ENCODE data around the gene ERP29.
"Not testable (repeated sequence)": the region's sequence is repeated elsewhere in the genome, so short reads cannot be mapped to it uniquely, and the experiment has no call there.

ERP29 gene

GRCh38 chr12:112005419-112006395 lies 7.5 kb upstream of the ERP29 start:
- DNase-seq = peak; percentile 52

GRCh38 chr12:112007945-112008344 lies 5.3 kb upstream of the ERP29 start:
- no peak for DNase-seq

DNA sequence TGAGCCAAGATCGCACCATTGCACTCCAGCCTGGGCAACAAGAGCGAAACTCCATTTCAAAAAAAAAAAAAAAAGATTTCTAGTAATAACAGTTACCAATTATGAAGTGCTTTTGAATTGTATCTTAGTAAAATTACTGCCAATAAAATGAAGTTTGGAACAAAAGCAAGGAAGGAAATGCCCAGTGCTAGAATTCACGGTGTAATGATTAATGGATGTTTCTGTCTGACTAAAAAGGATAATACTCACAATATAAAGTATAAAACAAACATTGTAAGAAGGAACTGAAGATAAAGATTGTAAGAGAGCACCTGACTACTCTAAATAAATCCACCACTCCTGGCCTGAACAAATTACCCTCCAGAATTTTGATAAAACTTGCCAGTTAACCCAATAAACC lies 4.3 kb upstream of the ERP29 start:
- DNase-seq = no peak

DNA sequence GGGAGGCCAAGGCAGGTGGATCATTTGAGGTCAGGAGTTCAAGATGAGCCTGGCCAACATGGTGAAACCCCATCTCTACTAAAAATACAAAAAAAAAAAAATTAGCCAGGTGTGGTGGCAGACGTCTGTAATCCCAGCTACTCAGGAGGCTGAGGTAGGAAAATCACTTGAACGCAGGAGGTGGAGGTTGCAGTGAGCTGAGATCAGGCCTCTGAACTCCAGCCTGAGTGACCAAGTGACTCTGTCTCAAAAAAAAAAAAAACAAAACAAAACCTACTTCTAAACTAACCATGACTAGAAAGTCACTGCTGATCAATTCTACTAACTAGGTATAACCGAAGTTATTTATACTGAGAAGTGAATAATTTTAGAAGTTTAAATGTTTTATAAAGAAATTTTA lies 3.6 kb upstream of the ERP29 start:
- not testable (repeated sequence) for DNase-seq

DNA sequence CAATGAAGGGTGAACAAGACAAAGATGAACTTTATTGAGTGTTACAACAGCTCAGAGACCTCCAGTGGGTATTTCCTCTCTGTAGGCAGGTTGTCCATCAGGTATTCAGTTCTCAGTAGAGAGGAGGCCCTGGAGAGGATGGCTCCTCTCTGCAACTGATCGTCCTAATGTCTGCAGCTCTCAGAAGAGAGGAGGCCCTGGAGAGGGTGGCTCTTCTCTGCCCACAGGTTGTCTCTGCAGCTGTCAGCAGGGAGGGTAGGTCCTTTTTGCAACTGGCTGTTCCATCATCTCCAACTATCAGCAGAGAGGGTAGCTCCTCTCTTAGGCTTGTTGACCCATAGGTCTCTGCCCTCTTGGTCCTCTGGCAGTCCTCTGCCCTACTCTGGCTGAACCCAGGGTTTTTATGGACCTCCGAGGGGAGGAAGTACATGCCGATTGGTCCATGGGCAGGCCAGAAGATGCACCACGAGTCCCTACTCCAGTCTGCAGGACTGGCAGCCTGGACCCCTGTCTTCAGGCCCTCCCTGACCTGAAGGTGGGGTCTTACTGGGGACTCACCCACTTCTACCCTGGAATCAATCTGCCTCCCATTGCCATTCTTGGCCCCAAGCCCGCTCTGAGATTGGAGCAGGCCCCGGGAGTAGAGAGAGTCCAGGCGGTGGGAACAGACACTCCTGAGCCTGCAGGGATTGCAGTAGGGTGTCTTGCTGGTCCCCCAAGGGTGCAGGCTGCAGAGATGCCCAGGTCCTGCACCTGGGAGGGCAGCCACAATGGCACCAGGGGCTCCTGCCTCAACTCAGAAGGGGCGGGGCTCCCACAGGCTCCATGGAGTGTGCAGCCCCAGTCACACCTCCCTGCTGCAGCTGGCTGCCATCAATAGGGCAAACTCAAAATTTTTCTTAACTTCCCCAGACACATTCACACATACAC lies 2.5 kb upstream of the ERP29 start:
- no peak for DNase-seq

- DNase-seq = no peak
These were observed 1.5 kb upstream of the ERP29 start for GRCh38 chr12:112011685-112012084.

- peak; percentile 42 for DNase-seq
These were observed 576 bp downstream of the ERP29 start for GRCh38 chr12:112013601-112014402.

GRCh38 chr12:112015938-112016337 lies 2.7 kb downstream of the ERP29 start:
- DNase-seq = no peak

DNA sequence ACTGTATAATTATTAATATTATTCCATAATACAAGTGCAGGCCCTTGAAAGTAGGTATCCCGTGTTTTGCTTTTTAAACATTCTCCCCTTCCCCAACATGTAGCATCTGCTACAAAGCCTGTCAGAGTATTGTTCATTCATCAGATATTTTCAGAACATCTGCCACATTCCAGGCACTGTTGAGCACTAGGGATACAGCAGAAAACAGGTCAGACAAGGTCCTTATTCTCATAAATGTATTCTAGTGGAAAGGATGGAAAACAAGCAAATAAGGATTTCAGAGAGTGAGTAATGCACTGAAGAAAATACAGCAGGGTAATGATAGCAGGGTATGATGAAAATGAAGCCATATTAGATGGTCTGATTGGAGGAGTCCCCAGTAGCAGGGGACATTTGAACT lies 3.8 kb downstream of the ERP29 start:
- no peak for DNase-seq

DNA sequence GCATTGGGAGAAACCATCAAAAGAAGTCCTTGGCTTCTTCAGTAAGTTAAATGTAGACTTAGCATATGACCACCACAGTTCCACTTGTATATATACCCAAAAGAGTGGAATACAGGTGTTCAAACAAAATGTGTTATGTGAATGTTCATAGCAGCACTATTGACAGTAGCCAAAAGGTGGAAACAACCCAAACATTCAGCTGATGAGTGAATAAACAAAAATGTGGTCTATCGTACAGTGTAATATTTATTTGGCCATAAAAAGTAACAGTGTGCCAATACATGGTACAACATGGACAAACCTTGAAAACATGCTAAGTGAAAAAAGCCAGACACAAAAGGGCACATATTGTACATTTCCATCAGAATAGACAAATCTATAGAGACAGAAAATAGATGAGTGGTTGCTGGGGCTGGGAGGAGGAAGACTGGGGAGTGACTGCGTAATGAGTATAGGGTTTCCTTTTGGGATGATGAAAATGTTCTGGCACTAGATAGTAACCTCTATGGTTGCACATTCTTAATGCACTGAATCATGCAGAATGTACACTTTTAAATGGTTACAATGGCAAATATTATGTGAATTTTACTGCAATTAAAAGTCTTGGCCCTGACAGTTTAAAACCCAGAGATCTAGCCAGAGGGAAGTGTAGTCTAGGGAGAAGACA lies 5.5 kb downstream of the ERP29 start:
- DNase-seq = no peak

DNA sequence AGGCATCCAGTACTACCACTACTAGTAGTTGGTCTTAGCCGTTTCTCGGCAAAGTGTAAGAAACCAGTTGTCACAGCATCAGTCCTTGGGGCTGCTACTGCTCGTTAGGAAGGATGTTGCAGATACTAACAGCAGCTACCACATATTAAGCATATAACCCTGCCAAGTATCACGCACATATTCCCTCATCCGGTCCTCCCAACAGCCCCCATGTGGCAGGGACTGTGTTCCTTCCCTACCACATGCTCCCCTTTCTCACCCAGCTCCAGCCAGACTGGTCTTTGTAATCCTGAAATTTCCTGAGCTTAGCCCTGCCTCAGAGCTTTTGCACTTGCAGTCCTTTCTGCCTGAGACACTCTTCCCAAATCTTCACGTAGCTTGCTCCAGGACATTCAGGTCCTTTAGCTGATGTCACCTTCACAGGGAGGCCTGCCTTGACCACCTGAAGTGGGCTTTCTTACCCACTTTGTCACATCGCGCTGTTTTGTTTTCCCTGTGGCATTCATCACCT lies 7.8 kb downstream of the ERP29 start:
- no peak for DNase-seq

GRCh38 chr12:112022241-112023016 lies 9.2 kb downstream of the ERP29 start:
- DNase-seq = no peak

GRCh38 chr12:112023759-112024396 lies 10.7 kb downstream of the ERP29 start:
- DNase-seq = no peak

- peak; percentile 9 for DNase-seq
These were observed 12.7 kb downstream of the ERP29 start for GRCh38 chr12:112025808-112026375.

DNA sequence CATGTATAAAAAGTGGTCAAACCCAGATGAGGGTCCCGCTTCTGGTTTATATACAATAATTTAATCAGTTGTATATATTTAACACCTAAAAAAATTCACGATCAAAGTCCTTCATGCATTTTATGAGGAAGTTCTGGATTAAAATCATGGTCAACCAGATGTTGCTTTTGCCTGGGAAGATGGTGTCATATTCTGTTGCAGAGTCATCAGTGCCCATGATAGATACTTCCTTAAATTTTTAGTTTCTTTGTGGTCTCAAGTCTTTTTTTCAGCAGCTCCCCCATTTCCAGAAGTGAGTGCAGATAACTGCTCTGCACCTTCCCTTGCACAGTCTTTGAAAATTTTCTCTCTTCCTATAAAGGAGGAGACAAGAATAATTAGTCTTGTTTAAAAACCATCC lies 16.1 kb downstream of the ERP29 start:
- DNase-seq = peak; percentile 53

DNA sequence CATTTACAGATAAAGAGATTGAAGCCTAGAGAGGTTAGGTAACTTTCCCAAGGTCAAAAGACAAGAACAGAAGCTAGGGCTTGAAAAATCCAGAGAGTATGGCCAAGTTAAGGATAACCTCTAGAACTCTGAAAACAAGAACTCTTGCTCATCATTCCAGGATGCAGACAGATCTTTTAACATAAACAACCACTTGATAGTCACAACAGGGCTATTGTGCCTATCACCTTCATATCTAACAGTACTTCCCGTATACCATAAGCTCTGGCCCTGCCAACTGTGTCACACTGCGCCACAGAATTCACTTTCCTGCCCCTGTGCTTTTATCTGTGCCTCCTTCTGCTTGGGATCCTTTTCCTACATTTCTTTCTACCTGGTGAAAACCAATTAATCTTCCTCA lies 18.2 kb downstream of the ERP29 start:
- DNase-seq = no peak

DNA sequence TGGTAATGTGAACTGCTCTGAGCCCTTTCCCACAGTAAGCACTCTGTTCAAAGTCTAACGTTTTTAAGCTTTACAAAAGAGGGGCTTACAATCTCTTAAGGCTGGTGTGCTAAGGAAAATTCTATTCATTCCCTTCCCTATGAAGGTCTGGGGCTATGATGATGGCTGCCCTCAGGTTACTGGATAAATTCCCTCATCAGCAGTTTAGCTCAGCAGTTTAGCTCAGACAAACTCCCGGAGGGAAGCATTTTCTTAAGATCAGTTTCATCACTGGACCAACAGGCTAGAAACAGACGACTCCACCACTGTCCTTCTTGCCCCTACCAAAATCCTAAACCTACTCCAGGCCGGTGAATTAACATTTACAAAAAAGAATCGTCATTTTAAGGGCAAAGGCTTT lies 19.1 kb downstream of the ERP29 start:
- no peak for DNase-seq

- no peak for DNase-seq
These were observed 22.1 kb downstream of the ERP29 start for GRCh38 chr12:112035219-112035785.

DNA sequence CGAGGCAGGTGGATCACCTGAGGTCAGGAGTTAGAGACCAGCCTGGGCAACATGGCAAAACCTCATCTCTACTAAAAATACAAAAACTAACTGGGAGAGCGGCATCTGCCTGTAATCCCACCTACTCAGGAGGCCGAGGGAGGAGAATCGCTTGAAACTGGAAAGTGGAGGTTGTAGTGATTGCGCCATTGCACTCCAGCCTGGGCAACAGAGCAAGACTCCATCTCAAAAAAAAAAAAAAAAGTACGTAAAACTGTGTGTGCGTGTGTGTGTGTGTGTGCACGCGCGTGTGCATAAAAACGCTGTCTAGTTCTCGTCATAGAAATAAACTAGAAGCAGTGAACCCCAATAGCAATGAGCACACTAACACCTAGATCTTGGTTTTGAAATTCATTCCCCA lies 23.4 kb downstream of the ERP29 start:
- not testable (repeated sequence) for DNase-seq

DNA sequence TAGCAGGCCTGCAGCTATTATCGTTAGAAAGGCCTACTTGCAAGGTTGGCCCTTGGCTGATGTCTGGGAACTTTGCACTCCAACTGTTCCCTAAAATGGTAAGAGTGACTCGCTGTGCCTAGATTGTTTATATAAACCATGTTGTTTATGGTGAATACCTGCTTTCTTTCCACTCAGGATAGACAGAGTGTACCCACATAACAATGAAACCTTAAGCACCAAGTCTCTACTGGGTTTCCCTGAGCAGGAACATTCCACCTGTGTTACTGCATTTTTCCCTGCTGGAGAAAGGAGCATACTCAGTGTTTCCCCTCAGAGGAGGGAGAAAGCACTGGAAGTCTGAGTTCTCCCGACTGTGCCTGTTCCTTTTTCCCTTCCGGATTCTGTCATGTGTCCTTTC lies 32.8 kb downstream of the ERP29 start:
- DNase-seq = no peak
